Glomerular endothelial cell (primary cell): ENCODE data around the gene GRIK3. TPM values are rescaled to one million over a fixed set of nuclear protein-coding genes. Genes with fewer than 3 reads are reported as not detected.
"Not testable (repeated sequence)": the region's sequence is repeated elsewhere in the genome, so short reads cannot be mapped to it uniquely, and the experiment has no call there.

Experiments used
- DNase-seq: peaks from one replicate; pipeline ENCODE4 v3.0.0-alpha.2; 2011; ENCODE audit warnings: low read depth, low spot score; ENCODE audit errors: extremely low read depth
- total RNA-seq: library from RNA; depleted of rRNA; stranded (reverse); fragments of >200 nt; gene quantifications from 2 replicates; pipeline ENCODE4 v1.2.3, GENCODE V29; 2015

GRIK3 gene
- not detected in 2 replicates for total RNA-seq

DNA sequence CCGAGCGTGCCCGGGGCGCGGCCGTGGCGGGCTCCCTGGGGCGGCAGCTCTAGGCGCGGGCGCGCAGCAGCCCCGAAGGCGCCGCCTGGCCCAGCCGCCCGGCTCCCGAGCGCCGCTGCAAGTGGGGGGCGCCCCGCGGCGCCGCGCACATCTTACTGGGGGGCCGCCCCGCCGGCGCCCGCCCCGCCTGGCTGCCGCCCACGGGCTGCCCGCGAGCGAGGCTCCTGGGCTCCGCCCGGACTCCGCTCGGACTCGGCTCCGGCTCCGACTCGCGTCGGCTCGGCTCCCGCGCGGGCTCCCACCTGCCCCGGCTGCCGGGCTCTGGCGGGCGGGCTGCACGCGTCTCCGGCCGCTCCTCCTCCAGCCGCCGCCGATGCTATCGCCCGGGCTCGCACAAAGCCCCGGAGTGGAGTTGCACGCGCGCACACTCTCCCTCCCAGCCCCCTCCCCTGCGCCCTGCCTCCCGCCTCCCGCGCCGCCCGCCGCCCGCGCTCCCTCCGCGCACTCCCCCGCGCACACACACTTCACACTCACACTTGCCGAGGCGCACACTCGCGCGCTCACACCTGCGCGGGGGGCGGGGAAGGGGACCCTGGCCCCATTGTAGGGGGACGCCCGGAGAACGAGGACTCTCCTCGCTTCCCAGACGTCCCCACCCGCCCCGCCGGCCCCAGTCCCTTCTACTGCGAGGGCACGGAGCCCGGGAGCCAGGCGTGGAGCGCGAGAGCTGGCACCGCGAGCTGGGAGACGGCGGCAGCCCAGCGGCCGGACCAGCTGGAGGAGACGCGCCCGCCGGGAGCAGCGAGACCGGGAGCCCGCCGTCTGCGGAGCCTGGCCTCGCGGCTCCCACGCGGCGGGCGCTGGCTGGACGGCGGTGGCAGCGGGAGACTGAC is at the start of gene GRIK3:
GRIK3 (minus strand) TSS at position 395 of the 893 bp plus-strand sequence. CDS start 407 bp downstream, outside the sequence.
- DNase-seq, result no peak

DNA sequence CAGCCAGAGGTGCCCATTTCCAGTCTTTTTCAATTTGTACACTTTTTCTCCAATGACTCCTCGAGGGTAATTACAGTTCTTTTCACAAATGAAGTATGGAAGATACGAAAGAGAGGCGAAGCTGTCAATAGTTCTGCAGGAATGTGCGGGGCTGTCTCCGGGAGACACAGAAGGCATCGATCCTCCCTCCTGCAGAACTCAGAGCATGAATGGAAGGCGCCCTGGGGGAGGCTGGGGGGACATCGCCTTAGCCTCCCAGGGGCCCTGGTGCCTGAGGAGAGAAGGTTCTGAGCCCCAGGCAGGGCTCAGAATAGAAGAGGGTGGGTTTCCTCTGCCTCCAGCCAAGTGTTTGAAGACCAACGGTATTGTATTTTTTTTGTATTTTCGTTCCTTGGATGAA is 49.7 kb upstream of the GRIK3 start:
- DNase-seq, result no peak

DNA sequence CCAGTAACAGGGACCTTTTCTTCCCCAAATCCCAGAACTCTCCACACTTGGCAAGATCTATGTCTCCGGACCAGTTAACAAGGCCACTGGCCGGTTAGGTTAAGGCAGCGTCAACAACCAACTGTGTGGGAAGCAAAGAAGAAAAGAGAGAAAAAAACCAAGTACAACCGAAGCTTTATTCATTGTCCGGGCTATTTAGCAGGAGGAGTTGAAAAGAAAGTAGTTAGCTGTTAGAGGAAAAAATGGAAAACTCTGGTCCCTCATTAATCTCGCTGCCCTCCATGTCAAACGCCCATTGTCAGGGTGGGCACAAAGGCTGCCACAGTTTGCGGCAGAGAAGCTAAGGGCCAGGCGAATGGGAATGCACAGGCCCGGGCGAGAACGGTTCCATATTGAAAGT is 49.3 kb upstream of the GRIK3 start:
- no peak for DNase-seq

DNA sequence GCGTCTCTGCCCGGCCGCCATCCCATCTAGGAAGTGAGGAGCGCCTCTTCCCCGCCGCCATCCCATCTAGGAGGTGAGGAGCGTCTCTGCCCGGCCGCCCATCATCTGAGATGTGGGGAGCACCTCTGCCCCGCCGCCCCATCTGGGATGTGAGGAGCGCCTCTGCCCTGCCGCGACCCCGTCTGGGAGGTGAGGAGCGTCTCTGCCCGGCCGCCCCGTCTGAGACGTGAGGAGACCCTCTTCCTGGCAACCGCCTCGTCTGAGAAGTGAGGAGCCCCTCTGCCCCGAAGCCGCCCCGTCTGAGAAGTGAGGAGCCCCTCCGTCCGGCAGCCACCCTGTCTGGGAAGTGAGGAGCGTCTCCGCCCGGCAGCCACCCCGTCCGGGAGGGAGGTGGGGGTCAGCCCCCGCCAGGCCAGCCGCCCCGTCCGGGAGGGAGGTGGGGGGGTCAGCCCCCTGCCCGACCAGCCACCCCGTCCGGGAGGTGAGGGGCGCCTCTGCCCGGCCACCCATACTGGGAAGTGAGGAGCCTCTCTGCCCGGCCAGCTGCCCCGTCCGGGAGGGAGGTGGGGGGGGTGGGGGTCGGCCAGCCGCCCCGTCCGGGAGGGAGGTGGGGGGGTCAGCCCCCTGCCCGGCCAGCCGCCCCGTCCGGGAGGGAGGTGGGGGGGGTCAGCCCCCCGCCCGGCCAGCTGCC is 46.1 kb upstream of the GRIK3 start:
- DNase-seq, result not testable (repeated sequence)

DNA sequence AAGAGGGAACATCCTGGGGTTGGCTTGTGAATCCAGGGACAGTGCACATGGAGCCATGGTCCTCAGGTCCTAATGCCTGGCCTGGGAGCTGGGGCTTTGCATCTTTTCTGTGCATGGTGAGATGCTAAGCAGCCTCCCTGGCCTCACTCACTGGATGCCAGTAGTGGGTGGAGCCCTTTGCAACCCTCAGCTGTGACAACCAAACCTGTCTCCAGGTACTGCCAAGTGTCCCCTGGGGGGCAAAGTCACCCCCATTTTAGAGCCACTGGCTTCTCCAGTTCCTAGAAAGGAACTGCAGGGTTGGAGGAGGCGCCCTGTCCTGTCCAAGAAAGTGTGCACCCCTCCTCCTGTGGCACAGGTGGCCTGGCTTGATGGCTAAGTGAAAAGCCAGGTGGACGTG is 44.6 kb upstream of the GRIK3 start:
- no peak for DNase-seq

DNA sequence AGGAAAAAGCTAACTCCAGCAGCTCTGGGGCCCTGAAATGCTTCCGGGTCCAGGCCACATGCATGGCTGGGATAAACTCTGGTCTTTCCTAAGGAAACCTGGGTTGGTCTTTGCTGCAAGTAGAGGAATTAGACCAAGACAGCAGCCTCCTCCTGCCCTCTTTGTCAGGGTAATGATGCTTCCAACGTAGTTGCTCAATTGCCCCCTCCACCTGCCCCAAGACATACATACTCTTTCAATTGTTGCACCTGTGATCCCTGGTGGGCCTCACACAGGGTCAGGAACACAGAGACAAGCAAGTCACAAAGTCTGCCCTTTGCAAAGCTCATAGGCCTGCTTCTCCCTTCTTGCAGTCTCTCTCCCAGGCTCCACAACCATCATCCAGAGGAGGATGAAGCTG is 41.9 kb upstream of the GRIK3 start:
- DNase-seq, result no peak

DNA sequence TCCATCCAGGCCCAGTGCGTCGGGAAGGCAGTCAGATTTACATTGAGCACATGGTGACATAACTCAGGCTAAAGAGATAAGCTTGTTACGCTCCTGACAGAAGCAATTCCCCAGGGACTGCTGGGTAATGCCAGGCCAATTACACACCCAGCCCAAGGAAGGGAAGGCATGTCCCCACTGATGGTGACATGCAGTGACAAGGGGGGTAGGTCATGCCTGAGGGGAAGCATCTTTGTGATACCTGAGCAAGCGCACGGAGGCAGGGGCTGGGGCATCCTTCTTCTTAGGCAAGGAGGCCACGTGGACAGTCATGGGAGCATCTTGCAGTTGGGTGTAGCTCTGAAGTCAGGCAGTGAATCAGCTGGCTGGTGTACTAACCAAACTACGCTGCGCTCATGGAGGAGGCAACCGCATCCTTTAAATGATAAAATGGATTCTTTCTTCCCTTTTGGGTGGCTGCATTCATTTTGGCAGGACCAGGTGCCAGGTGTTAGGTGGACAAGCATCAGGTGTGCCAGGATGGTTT is 39.6 kb upstream of the GRIK3 start:
- DNase-seq, result no peak

DNA sequence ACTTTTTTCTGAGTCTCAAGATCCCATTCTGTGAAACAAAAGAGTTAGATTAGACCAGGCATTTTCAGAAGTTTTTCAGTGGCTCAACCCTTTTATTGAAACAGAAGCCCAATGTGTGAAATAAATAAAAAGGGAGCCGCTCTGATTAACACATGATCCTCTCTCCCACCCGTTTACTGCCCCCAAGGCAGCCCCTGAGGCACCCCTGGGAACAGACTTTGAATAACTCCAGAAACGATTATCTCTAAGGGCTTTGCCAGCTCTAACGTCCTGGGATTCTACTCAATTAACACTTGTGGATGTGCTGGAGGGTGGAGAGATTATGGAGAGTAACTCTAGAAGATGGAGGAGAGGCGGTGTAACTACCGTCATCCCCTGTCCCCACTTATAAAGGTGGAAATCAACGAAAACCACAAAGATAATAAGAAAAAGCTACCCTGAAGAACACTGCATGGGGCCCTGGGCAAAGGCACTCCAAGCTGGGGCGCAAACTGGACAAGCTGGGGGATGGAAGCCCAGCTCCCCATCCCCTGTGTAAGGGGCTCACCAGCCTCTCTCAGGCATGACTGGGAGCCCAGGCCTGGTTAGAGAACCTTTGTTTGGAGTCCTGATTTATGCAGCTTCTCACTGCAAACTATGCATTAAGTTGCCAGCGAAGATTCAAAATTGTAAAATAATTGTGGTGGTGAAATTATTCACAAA is 39.0 kb upstream of the GRIK3 start:
- DNase-seq, result no peak

DNA sequence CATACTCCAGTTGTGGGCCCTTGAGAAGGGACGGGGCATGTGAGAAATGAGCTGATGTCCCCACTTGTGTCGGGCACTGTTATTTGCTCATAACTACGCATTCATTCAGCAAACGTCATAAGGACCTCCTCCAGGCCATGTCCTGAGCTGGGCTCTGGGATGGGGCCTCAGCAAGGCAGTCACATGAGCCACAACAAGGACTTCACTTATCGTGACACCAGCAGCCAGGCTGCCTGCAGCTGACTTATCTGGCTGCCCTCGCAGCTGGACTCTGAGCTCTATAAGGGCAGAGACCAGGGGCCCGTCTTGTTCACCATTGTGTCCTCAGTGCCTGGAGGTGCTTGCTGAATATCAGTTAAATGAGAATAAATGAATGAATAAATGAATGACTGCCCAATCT is 37.5 kb upstream of the GRIK3 start:
- DNase-seq, result no peak

DNA sequence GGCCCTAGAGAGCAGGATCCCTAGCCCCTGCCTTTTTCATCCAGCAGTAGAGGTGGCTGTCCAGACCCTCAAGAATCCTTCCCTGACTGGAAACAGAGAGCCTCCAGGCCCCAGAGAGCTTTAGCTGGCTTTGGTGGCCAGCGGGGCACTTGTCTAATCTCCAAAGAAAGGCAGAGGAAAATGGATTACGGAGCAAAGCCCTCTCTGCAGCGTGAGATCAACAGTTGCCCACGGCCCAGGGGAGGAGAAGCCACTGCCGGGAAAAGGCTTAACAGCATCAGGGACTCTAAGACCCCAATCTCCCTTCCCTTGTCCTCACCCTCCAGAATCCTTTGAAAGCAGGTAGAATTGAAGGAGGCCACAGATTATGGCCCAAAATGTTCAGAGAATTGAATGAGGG is 35.8 kb upstream of the GRIK3 start:
- no peak for DNase-seq

DNA sequence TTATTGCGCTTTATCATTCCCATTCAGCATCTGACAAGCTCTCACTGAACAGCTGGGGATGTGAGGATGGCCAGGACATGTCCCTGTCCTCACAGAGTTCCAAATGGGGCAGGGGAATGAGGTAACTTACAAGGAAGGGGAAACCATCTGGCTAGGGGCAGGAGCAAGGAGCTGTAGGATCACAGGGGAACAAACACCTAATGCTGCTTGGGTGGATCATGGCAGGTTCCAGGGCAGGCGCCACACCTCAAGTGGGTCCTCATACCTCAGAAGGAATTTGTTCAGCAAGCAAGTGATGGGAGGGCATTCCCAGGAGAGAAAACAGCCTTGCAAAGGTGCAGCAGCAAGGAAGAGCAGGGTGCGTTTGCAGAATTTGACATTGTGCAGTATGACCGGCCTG is 35.1 kb upstream of the GRIK3 start:
- DNase-seq, result no peak

DNA sequence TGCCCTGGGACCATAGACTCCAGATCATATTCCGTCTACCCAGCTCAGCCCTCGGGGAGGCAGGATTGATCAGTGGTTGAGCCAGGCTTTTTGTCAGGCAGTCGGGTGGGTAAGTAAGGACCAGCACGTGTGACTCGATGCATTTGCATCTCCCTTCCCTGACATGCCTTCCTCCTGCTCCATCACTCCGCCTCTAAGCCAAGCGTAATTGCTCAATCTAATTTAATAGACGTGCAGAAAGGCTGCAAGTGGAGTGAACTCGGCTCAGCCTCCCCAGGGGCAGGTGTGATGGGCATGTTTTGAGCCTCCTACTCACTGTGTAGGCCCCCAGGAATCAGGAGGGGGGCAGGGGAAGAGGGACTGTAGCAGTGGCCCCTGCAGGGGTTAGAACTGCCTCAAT is 34.6 kb upstream of the GRIK3 start:
- no peak for DNase-seq

DNA sequence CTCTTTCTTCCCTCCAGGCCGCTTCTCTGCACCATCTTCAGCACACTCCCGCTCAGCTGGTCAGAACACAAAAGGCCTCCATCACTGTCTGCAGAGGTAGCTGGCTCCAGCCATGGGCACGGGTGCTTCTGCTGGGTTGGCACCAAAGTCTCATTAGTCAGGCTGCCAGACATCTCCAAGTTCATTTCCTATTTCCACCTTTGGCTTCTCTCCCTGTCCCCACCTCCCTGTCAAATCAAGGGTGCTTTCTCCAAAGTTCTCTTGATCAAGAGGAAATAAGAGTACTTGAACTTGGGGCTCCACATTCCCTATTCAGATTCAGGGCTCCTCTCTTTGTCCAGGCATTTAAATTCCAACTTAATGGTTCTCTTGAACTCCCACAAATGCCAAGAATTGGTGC is 33.9 kb upstream of the GRIK3 start:
- DNase-seq, result no peak

DNA sequence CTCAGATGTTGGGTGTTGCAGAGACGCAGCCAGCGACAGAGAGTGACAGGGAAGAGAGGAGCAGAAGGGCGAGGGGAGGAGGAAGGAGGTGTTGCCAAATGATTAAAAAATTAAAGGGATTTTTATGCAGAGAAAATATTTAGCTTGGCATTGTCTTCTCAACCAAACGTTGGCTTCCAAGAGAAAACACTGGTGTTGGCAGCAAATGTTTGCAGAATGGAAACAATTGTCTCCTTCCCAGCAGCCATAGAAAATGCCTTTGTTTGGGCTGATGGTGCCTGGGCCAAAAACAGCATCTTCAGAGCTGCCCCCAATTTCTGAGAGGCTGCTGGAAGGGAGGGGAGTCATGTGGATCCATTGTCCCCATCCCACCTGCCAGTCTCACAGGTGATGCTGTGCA is 29.7 kb upstream of the GRIK3 start:
- no peak for DNase-seq

DNA sequence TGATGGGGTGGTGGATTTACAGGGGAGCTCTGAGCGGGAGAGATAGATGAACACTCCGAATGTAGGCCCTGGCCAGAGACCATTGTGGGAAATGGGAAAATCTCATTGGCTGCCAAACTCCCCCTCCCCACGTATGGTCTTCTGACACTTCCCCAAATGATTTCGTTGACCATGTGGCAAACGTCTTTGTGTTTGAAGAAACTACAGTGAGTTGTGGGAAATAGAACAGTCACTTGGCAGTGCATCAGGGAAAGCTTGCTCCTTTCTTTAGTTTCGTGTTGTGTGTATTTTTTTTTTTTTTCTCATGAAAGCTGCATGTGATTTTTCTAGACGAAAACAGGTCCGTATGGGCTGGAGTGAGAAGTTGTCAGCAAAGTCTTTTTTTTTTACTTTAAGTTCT is 25.0 kb upstream of the GRIK3 start:
- DNase-seq, result no peak

DNA sequence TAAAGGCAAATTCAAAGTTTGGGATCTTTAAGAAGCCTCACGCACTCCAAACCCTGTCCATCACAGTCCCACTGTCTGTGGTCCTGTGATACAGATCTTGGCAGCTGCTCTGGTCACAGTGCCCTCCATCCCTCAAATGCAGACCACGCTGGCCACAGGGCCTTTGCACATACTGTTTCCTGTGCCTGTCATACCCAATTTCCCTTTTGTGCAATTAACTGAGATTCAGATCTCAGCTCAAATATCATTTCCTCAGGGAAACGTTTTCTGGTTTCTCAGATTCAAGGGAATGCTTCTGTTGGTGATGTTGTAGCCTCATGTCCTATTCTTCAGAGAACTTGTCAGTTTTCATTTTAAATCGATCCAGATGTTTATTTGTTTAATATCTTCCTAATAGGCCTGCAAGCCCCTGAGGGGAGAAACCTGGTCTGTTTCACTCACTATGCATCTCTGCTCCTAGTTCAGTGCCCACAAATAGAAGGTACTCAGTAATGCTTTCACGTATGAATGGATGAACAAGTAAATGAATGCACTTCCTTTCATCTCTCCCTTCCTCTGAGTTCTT is 24.2 kb upstream of the GRIK3 start:
- DNase-seq, result no peak

DNA sequence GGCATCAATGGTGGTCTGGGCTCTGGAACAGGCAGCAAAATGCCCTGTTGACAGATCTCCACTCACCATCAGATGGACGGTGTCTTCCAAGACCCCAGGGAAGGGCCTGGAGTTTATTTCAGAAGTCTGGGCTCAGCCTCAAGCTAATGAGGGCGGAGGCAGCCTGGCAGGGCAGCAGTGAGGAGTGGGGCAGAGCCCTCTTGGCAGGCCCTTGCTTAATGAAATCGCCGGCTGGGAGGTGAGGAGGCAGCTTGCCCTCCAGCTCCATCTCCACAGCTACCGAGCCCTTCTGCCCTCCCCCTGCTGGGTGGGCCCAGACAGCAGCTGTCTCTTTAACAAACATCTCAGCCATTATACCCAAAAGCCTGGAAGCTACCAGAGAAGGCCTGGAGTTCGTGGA is 22.0 kb upstream of the GRIK3 start:
- DNase-seq, result no peak

DNA sequence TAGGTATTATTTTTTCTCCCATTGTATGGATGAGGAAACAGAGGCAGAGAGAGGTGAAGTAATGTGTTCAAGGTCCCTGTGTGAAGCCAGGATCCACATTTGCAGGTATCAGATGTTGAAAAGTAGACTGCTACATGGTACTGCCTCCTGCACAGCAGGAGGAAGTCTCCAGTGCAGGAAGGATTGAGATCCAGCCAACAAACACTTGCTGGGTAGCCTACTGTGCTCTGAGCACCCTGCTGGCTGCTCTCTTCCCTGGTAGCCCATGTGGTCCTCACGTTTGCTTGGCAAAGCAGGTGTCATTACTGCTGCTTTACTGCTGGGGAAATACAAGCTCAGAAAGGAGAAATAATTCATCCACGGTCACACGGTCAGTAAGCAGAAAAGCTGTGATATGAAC is 21.3 kb upstream of the GRIK3 start:
- no peak for DNase-seq

DNA sequence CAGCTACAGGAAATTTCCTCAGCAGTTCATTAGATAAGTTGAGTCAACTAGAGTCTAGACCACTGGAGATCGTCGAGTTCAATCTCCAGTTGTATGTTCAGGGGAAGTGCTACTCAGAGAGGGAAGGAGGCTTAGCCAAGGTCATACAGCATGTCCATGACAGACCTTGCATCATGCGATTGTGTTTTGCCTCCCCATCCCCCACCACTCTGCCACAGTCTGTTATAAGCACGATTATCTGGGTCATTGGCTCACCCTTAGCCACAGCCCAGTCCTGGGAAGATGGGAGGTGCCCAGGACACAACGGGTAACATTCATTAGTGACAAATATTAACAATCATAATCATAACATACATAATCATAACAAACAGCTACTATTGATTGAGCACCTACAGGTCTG is 18.9 kb upstream of the GRIK3 start:
- DNase-seq, result no peak

DNA sequence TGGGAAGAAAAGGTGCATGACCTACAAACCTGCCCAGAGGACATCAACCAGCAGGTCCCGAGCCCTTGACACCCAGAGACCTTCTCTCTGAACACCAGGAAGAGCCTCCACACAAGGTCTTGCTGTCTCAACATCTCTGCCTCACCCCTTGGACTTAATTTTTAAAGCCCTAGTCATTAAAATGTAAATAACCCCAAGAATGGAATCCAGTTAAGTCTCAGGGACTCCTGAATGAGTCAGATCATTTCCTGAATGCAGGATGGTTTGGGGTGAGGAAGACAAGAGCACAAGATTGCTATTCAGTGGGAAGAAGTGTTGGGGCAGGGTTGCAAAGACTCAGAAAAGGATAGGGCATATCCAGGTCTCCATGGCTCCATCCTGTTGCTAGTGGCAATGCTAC is 17.8 kb upstream of the GRIK3 start:
- DNase-seq, result no peak

DNA sequence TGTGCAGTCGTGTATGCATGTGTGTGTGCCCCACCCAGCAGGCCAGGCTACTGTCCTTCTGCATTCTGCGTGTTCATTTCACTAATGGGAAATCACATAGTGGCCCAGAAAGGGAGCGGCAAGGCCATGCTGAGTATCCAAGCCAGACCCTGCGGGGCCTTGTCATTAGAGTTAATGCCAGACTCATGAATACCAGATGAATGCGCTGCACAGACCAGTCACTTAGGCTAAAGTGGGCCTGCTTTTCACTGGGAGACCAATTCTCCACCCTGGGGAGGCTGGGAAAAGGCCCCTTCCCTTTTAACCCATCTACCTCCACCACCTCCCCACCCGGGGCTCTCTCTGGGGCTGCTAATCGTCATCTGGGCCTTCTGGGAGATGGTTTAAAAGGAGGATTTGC is 17.0 kb upstream of the GRIK3 start:
- no peak for DNase-seq
